Kidney epithelial cell (primary cell): ENCODE results near the gene CCDC74B. TPM values are rescaled to one million over a fixed set of nuclear protein-coding genes. Genes with fewer than 3 reads are reported as not detected.
A peak's percentile ranks its signal among the peaks of the same experiment; 100 is the strongest.
"Not testable (repeated sequence)": the region's sequence is repeated elsewhere in the genome, so short reads cannot be mapped to it uniquely, and the experiment has no call there.

ENCODE experiments used
- DNase-seq: peaks from one replicate; pipeline ENCODE4 v3.0.0-alpha.2; 2010; ENCODE audit warnings: low read depth
- H3K27me3 ChIP-seq: 2 replicates; pipeline ENCODE4 v1.6.0; 2011; ENCODE audit warnings: low read length; ENCODE audit not compliant: control insufficient read depth, insufficient read depth
- H3K36me3 ChIP-seq: 2 replicates; pipeline ENCODE4 v1.5.1; 2011; ENCODE audit warnings: low read length; ENCODE audit not compliant: control insufficient read depth, insufficient read depth
- H3K4me3 ChIP-seq: 2 replicates; pipeline ENCODE4 v1.5.1; 2011; ENCODE audit warnings: low read depth, mild to moderate bottlenecking, control low read depth, low read length
- total RNA-seq: library from RNA; depleted of rRNA; stranded (reverse); fragments of >200 nt; gene quantifications from 2 replicates; pipeline ENCODE4 v1.2.3, GENCODE V29; 2015
- TF ChIP-seq, protein P1 (sequence below): IDR thresholded peaks from 2 replicates; pipeline ENCODE4 v1.5.1; 2011; ENCODE audit warnings: mild to moderate bottlenecking, moderate library complexity, low read length, control low read depth, inconsistent platforms; ENCODE audit not compliant: insufficient read depth, poor library complexity, severe bottlenecking

The CCDC74B gene
- total RNA-seq, 1 donor from 2014 or later, result 9.5 TPM

DNA sequence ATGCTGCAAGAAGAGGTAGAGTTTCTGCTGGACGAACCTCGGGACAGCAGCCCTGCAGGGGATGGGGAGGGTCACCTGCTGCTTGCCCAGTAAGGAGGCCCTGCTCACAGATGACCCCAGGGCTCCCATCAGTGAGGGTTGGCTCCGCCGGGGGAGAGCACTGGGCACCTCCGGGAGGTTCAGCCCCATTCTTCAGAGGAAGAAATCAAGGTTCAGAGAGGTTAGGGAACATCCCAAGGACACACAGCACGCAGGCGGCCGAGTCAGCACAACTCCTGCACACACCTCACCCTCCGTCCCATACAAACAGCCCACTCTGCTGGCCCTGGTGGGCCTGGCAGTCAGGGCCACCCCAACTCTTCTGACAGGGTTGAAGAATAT, 11.7 kb upstream of the CCDC74B start:
- no peaks in the 10 kb centered on the region for H3K36me3 ChIP-seq
- DNase-seq, result no peak
- no peaks in the 10 kb centered on the region for H3K27me3 ChIP-seq
- TF ChIP-seq, protein P1, sequence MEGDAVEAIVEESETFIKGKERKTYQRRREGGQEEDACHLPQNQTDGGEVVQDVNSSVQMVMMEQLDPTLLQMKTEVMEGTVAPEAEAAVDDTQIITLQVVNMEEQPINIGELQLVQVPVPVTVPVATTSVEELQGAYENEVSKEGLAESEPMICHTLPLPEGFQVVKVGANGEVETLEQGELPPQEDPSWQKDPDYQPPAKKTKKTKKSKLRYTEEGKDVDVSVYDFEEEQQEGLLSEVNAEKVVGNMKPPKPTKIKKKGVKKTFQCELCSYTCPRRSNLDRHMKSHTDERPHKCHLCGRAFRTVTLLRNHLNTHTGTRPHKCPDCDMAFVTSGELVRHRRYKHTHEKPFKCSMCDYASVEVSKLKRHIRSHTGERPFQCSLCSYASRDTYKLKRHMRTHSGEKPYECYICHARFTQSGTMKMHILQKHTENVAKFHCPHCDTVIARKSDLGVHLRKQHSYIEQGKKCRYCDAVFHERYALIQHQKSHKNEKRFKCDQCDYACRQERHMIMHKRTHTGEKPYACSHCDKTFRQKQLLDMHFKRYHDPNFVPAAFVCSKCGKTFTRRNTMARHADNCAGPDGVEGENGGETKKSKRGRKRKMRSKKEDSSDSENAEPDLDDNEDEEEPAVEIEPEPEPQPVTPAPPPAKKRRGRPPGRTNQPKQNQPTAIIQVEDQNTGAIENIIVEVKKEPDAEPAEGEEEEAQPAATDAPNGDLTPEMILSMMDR, result no peak
- no peak overlapping the region for H3K4me3 ChIP-seq

DNA sequence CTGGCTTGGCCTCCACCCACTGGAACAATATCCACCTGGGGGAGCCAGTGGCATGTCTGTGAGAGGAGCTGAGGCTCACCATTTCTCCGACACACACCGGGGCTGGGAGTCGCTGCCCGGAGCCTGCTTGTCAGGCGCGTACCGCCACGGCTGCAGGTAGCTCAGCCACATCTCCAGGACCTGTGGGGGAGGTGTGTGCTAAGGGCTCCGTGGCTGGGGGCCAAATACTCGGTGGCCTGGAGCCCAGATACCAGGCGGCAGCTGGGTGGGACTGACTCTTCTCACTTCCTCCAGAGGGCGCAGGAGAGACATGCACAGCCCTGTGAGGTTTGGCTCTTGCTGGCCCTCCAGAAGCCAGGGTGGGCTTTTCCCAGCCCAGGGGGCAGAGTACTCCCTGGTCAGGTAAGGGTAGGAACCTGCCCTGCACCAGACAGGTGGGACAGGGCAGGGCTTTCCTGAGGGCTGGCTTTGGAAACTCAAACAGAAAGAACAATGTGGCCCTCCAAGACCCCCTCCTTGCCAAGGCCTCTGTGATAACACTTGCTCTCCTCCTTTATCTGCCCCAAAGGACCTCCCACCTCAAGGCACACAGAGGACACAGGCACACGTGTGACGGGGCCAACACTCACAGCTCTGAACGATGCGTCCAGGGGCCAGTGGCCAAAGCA, 11.2 kb upstream of the CCDC74B start:
- H3K36me3 ChIP-seq, DNase-seq, H3K4me3 ChIP-seq, H3K27me3 ChIP-seq: not testable (repeated sequence)
- TF ChIP-seq, protein P1, result peak; percentile 66

DNA sequence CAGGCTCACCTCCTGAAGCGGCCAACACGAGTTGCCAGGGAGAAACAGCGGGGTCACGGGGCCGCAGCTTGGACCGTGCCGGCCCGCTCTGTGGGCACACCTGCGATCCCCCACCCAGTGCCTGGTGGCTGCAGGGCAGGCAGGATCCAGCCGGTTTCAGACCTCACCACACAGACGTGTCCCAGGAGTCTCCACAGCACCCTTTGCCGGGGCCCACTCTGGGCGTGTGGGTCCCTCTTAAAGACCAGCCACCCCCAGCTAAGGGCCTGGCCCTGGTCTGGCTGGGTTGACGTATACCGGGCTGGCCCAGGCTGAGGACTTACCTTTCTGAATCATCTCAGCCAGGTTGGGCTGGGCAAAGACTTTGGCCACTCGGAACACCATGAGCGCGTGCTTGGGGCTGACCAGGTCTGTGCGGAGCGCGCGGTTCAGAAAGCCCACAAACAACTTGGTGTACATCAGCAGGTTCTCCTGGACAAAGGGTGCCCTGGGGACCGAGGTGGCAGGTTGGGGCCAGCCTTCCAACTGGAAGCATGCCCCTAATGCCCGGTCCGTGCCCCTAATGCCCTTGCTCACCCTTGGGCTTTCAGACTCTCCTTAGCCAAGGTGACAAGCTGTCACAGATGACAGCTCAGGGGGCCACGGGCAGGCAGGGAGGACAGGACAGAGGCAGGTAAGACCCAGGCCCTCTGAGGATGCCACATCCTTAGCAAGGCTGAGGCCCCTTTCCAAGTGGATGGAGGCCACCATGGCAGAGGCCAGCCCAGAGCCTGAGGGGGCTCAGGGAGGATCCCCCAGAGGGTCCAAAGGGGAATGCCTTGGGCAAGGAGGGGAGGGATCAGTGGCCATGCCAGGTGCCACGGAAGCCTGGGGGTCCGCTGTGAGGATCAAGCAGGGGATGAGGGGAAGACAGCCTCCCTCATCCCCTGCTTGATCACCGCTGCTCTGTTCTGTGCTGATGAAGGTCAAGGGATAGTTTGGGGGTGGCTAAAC, 10.2 kb upstream of the CCDC74B start:
- H3K36me3 ChIP-seq, result no peaks in the 10 kb centered on the region
- TF ChIP-seq, protein P1, result no peak
- no peak for DNase-seq
- no peak overlapping the region for H3K4me3 ChIP-seq
- H3K27me3 ChIP-seq, result no peaks in the 10 kb centered on the region

DNA sequence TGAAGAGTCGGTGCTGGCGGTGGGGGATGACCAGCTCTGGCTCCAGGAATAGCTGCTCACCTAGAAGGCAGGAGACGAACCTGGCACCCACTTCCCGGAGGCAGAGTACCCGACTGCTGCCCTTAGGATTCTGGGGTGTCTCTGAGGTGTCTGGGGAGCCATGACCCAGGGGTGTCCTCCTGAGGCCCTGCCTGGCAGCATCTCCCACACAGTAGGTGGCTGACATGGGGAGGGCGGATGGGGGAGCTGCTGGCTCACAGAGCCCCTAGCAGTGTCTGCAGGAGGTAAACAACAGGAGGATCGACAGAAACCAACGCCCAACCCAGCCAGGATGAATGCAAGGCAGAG, 9.5 kb upstream of the CCDC74B start:
- H3K4me3 ChIP-seq, H3K27me3 ChIP-seq, DNase-seq, H3K36me3 ChIP-seq: not testable (repeated sequence)

DNA sequence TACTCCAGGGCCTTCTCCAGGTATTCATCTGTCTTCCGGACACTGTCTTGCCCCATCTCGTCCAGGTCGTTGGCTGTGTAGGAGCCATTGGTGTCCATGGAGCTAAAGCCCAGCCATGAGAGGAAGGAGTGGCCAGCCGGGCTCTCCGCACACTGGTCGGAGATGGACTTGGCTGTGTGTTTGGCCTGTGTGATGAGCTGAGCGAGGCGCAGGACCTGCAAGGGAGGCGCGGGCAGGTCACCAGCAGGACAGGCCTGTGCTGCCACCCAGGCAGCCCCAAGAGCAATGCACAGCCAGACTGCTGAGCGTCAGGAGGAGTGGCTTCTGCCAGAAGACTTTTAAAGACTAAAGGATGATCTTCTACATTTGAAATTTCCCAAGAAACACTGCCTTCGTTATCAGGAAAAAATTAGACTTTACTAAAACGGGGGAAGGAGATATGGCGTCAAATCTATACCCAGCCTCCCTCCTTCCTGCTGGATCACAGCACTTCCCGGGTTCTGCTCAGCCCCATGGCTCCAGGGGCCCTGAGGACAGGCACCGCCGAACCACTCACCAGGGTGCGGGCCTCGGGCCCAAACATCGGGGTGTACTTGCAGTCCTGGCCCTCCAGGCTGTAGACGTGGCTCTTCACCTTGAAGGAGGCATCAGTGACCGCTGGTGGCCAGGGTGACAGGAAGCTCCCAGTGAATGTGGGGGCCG, 9.0 kb upstream of the CCDC74B start:
- not testable (repeated sequence) for H3K4me3 ChIP-seq, DNase-seq, H3K36me3 ChIP-seq, H3K27me3 ChIP-seq

DNA sequence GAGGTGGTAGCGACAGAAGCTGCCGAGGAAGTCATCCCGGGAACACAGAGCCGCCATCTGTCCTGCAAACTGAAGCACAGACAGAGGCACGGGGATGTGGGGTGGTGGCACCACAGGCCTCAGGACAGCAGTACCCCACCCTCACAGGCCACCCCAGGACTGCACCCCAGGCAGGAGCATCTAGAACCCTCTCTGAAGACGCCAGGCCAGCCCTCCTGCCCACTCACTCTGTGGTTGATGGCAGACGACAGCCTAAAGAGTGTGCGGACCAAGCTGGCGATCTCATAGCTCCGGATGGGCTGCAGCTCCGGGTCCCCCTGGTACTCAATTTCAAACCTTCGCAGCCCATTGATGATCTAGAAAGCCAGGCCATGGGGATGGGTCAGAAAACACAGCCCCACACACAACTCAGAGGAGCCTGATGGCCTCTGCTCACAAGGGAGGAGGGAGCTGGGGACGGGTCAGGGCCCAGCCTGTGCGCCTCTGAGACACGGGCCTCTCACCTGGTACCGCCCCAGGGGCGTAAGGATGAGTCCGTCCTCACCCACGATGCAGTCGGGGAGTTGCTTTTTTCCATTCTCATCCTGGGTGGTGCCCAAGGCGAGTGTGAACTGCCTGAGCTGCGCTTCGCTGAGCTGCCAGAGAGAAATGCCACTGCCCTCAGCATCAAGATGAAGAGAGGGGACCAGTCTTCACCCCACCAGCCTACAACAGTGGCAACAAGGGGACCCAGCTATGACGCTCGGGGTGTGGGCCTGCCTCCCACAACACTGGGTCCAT, 8.1 kb upstream of the CCDC74B start:
- H3K27me3 ChIP-seq, result no peaks in the 10 kb centered on the region
- no peak overlapping the region for H3K4me3 ChIP-seq
- TF ChIP-seq, protein P1, result no peak
- no peaks in the 10 kb centered on the region for H3K36me3 ChIP-seq
- no peak for DNase-seq

DNA sequence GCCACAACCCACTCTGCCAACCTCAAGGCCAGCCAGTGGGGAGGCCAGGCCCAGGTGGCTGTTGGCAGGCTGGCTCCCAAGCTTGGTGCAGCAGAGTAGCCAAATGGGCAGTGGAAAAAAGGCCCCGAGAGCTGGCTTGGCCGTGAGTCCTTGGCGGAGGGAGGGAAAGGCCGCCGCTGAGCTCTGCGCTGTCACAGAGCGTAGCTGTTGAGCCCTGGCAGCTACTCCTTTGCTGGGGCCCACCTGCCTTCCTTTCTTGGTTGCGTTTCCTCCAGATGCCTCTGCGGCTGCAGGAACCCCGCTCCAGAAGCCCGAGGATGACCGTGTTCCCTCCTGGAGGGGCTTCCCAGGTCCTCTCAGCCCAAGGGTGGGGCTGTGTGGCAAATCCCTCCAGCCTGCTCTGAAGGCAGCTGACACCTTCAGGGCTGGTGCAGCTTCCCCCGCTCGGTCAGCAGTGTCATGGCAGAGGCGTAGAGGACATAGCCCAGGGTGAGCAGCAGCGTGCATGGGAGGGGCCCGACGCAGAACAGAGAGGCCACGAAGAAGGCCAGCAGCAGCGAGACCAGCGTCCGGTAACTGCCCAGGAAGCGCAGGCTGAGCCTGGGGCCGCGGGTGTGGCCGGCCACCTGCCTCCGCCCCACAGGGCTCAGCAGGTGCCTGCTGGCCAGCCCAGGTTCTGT, 7.4 kb upstream of the CCDC74B start:
- H3K27me3 ChIP-seq, DNase-seq, H3K36me3 ChIP-seq, H3K4me3 ChIP-seq: not testable (repeated sequence)

DNA sequence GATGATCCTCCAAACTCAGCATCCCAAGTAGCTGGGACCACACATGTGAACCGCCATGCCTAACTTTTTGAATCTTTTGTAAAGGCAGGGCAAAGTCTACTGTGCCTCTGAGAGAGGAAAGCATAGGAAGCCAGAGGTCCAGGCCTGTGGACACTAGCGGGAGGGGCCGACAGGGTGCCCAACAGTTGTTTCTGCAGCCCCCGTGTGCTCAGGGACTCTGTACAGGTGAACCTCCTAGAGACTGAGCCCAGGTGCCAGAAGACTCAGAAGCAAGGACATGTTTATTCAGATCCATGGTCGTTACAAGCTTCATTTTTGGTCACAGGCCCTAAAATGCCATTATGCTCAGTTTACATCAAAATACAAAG, 6.2 kb upstream of the CCDC74B start:
- not testable (repeated sequence) for H3K4me3 ChIP-seq, H3K27me3 ChIP-seq, H3K36me3 ChIP-seq, DNase-seq
